ENCODE results near the gene SLC35A2. TPM values are rescaled to one million over a fixed set of nuclear protein-coding genes. Genes with fewer than 3 reads are reported as not detected.
"Not testable (repeated sequence)": the region's sequence is repeated elsewhere in the genome, so short reads cannot be mapped to it uniquely, and the experiment has no call there.

Gene SLC35A2
- total RNA-seq, 1 experiment from 2014 or later, result 22.7 TPM

DNA sequence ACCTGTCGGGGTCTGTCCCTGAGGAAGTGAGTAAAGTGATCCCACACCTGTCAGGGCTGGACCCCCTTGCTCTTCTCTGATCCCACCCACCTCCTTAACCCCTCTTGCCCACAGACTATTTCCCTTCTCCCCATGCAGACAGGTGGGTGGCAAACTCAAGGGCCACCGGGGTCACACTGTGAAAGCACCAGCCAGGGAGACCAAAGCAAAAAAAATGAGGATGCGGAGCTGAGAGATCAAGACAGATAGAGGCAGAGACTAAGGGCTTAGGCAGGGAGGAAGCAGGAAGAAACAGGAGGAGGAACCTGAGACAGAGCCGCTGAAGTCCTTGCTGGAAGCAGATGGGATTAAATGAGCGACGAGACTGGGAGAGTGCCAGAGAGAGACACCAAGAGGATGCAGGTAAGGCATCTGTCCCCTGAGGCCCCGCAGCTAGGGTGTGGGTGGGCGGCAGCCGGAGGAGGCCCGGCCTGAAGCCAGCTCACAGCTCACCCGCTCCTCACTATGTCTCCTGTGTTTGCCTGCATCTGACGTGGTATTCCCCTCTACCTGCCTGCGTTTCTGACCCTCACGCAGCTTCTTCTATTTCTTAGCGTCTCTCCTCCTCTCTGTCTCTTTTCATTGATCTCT, 21.0 kb downstream of the SLC35A2 start:
- no peaks in the 10 kb centered on the region for H3K27me3 ChIP-seq (replicated peaks)
- peaks cover 3% of the 10 kb centered on the region; the same call in 1 of the 2 replicates for H3K36me3 ChIP-seq
- no peak overlapping the region for H3K27ac ChIP-seq
- H3K4me1 ChIP-seq (replicated peaks), result peaks cover 6% of the 10 kb centered on the region
- peak overlapping the region; percentile 48; the same call in 1 of the 2 replicates for H3K4me3 ChIP-seq
- no peak for DNase-seq (ENCODE audit: low read depth in 1 of 2, low spot score in 2 of 2)
- H3K9me3 ChIP-seq (replicated peaks), result no peaks in the 10 kb centered on the region

DNA sequence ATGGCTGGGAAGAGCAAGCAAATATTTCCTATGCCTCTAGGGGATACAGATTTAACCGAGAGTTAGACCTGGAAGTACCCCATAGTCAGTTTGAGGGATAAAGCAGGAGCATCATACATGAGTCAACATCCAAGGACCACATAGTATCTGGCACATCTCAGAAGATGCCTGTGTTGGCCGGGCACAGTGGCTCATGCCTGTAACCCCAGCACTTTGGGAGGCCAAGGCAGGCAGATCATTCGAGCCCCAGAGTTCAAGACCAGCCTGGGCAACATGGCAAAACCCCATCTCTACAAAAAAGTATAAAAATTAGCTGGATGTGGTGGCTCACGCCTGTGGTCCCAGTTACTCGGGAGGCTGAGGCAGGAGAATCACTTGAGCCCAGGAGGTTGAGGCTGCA, 24.9 kb downstream of the SLC35A2 start:
- H3K4me3 ChIP-seq; H3K9me3 ChIP-seq (replicated peaks); H3K27ac ChIP-seq; H3K4me1 ChIP-seq (replicated peaks); H3K27me3 ChIP-seq (replicated peaks); H3K36me3 ChIP-seq; DNase-seq (ENCODE audit: low read depth in 1 of 2, low spot score in 2 of 2): not testable (repeated sequence)

DNA sequence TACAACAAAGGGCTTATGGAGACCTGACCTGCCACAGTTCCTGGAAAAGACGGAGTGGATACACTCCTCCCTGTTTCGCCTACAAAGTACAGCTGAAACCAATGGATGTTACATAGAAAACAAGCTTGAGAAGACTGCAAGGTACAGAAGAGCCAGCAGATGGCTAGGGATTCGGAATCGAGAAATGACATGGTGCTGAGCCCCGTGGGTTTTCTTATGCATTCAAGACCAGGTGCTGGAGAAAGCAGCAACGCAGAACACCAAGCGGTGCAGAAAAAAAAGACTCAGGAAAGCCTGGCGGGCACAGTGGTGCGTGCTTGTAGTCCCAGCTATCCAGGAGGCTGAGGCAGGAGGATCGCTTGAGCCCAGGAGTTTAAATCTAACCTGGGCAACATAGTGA, 27.7 kb downstream of the SLC35A2 start:
- Histone ChIP-seq H3K27me3 (replicated peaks) (no peaks in the 10 kb centered on the region), H3K36me3 (no peaks in the 10 kb centered on the region), H3K4me3 (no peak overlapping the region), H3K4me1 (replicated peaks) (no peaks in the 10 kb centered on the region), H3K27ac (no peak overlapping the region), H3K9me3 (replicated peaks) (no peaks in the 10 kb centered on the region)
- no peak for DNase-seq (ENCODE audit: low read depth in 1 of 2, low spot score in 2 of 2)

DNA sequence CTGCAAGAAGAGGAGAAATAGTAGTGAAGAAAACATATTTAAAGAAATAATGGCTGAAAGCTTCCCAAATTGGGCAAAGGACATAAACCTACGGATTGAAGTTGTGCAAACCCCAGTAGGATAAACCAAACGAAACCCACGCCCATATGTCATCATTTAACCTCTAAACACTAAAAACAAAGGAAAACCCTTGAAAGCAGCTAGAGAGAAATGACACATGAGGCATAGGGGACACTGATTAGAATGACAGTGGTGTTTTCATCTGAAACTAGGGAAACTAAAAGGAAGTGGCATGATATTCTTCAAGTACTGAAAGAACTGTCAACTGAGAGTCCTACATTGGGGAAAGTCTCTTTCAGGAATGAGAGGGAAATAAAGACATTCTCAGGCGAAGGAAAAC, 34.5 kb downstream of the SLC35A2 start:
- not testable (repeated sequence) for H3K27me3 ChIP-seq (replicated peaks); H3K9me3 ChIP-seq (replicated peaks); H3K27ac ChIP-seq; DNase-seq (ENCODE audit: low read depth in 1 of 2, low spot score in 2 of 2); H3K36me3 ChIP-seq; H3K4me1 ChIP-seq (replicated peaks); H3K4me3 ChIP-seq

DNA sequence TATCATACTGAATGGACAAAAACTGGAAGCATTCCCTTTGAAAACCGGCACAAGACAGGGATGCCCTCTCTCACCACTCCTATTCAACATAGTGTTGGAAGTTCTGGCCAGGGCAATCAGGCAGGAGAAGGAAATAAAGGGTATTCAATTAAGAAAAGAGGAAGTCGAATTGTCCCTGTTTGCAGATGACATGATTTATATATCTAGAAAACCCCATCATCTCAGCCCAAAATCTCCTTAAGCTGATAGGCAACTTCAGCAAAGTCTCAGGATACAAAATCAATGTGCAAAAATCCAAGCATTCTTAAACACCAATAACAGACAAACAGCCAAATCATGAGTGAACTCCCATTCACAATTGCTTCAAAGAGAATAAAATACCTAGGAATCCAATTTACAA, 39.4 kb downstream of the SLC35A2 start:
- H3K4me1 ChIP-seq (replicated peaks); H3K27me3 ChIP-seq (replicated peaks); H3K9me3 ChIP-seq (replicated peaks); H3K36me3 ChIP-seq; H3K4me3 ChIP-seq; DNase-seq (ENCODE audit: low read depth in 1 of 2, low spot score in 2 of 2); H3K27ac ChIP-seq: not testable (repeated sequence)

DNA sequence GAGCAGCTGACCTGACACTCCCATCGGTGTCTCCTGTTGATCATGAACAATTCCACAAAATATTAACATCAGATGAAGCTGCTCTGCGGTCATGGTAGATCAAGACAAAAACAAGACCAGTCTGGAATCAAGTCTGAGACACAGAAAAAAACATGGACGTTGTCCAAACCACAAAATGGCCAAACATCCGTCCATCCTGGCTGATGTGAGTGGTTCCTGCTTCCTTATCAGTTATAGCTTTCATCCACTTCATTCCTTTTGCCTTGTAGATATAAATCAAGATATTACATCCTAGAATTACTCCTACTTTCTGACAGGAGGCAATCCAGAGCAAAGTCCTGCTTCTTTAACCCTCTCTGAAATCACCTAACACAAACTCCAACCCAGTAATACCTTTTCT, 47.2 kb downstream of the SLC35A2 start:
- Histone ChIP-seq H3K4me1 (replicated peaks) (peaks cover 18% of the 10 kb centered on the region), H3K4me3 (no peak overlapping the region), H3K27ac (no peak overlapping the region), H3K36me3 (no peaks in the 10 kb centered on the region), H3K27me3 (replicated peaks) (no peaks in the 10 kb centered on the region), H3K9me3 (replicated peaks) (no peaks in the 10 kb centered on the region)
- DNase-seq (ENCODE audit: low read depth in 1 of 2, low spot score in 2 of 2), result peak in 1 of 2 experiments; percentile 28

DNA sequence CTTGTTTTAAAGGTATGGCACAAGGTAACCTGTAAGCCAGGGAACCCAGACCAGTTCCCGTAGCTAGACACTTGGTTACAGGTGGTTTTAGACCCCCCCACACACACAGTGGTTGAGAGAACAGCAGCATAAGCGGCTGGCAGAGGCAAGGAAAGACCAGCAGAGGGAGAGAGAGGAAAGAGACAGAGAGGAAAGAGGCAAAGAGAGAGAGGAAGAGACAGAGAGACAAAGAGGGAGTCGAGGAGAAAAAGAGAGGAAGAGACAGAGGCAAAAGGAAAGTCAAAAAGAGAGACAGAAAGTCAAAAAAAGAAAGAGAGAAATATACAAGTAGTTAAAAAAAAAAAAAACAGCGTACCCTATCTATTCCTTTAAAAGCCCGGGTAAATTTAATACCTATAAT, 56.5 kb downstream of the SLC35A2 start:
- no peaks in the 10 kb centered on the region for H3K4me1 ChIP-seq (replicated peaks)
- no peaks in the 10 kb centered on the region for H3K9me3 ChIP-seq (replicated peaks)
- no peaks in the 10 kb centered on the region for H3K27me3 ChIP-seq (replicated peaks)
- H3K36me3 ChIP-seq, result no peaks in the 10 kb centered on the region
- H3K4me3 ChIP-seq, result no peak overlapping the region
- H3K27ac ChIP-seq, result no peak overlapping the region
- no peak for DNase-seq (ENCODE audit: low read depth in 1 of 2, low spot score in 2 of 2)

DNA sequence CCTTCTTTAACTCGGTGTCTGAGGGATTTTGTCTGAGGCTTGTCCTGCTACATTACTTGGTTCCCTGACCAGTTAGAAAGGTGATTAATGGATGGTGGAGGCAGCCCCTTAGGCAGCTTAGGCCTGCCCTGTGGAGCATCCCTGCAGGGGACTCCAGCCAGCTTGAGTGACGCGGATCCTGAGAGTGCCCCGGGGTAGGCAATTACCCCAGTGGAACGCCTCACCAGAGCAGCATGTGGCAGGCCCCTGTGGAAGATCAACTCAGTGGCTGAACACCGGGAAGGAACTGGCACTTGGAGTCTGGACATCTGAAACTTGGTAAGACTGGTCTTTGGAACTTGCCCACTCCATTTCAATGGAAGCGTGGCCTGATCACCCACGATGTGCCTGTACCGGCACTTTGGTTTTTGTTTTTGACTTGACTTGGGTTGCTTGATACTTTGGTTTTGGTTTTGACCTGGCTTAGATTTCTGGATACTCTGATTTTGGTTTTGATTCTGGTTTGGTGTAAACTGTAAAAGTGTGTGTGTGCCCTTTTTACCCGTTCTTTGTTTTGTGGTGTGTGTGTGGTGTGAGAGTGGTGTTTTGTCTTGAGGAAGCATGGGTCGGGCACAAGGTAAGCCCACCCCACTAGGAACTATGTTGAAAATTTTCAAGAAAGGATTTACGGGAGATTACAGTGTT, 57.2 kb downstream of the SLC35A2 start:
- not testable (repeated sequence) for H3K27me3 ChIP-seq (replicated peaks); H3K4me3 ChIP-seq; H3K9me3 ChIP-seq (replicated peaks); H3K36me3 ChIP-seq; DNase-seq (ENCODE audit: low read depth in 1 of 2, low spot score in 2 of 2); H3K4me1 ChIP-seq (replicated peaks); H3K27ac ChIP-seq

DNA sequence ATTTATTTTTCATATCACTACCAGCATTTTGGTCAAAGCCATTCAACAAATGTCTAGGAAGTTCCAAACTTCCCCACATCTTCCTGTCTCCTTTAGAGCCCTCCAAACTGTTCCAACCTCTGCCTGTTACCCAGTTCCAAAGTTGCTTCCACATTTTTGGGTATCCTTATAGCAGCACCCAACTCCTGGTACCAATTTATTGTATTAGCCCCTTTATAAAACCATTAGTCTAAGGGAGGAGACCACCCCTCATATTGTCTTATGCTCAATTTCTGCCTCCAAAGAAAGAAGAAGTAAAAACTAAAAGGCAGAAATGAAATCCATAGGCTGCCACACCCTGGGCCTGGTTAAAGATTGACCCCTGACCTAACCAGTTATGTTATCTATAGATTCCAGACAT, 58.0 kb downstream of the SLC35A2 start:
- H3K4me1 ChIP-seq (replicated peaks); H3K4me3 ChIP-seq; H3K36me3 ChIP-seq; DNase-seq (ENCODE audit: low read depth in 1 of 2, low spot score in 2 of 2); H3K27me3 ChIP-seq (replicated peaks); H3K27ac ChIP-seq; H3K9me3 ChIP-seq (replicated peaks): not testable (repeated sequence)

Other genes starting within 250 kb of the SLC35A2 start
- not detected in 2 replicates for gene WAS, start 227.8 kb downstream of the SLC35A2 start, total RNA-seq (2014; rRNA removed; shearing (Covaris generic))
- gene SUV39H1, start 214.9 kb downstream of the SLC35A2 start, total RNA-seq (2014; rRNA removed; shearing (Covaris generic)), result 9.4 and 17.6 TPM in 2 replicates
- gene GLOD5, start 149.9 kb downstream of the SLC35A2 start, total RNA-seq (2014; rRNA removed; shearing (Covaris generic)), result not detected in 2 replicates
- not detected in 2 replicates for gene GATA1, start 125.1 kb downstream of the SLC35A2 start, total RNA-seq (2014; rRNA removed; shearing (Covaris generic))
- gene HDAC6, start 109.6 kb downstream of the SLC35A2 start, total RNA-seq (2014; rRNA removed; shearing (Covaris generic)), result 47.9 and 77.7 TPM in 2 replicates
- gene ERAS, start 85.1 kb downstream of the SLC35A2 start, total RNA-seq (2014; rRNA removed; shearing (Covaris generic)), result not detected in 2 replicates
- 2.7 and 3.2 TPM in 2 replicates for gene PCSK1N, start 76.0 kb downstream of the SLC35A2 start, total RNA-seq (2014; rRNA removed; shearing (Covaris generic))
- gene TIMM17B, start 13.9 kb downstream of the SLC35A2 start, total RNA-seq (2014; rRNA removed; shearing (Covaris generic)), result 66.4 and 72.2 TPM in 2 replicates
- 74.5 and 82.7 TPM in 2 replicates for gene PQBP1, start 13.7 kb downstream of the SLC35A2 start, total RNA-seq (2014; rRNA removed; shearing (Covaris generic))
- gene PIM2, start 7.4 kb upstream of the SLC35A2 start, total RNA-seq (2014; rRNA removed; shearing (Covaris generic)), result 8.0 and 10.8 TPM in 2 replicates
- gene OTUD5, start 46.0 kb upstream of the SLC35A2 start, total RNA-seq (2014; rRNA removed; shearing (Covaris generic)), result 20.0 and 23.9 TPM in 2 replicates
- gene KCND1, start 60.2 kb upstream of the SLC35A2 start, total RNA-seq (2014; rRNA removed; shearing (Covaris generic)), result 0.18 TPM in 1 of 2 replicates, not detected in the other
- 17.0 and 19.5 TPM in 2 replicates for gene GRIPAP1, start 90.6 kb upstream of the SLC35A2 start, total RNA-seq (2014; rRNA removed; shearing (Covaris generic))
- 43.0 and 64.3 TPM in 2 replicates for gene TFE3, start 131.7 kb upstream of the SLC35A2 start, total RNA-seq (2014; rRNA removed; shearing (Covaris generic))
- 0.58 TPM in 1 of 2 replicates, not detected in the other for gene CCDC120, start 147.4 kb upstream of the SLC35A2 start, total RNA-seq (2014; rRNA removed; shearing (Covaris generic))
- gene PRAF2, start 162.4 kb upstream of the SLC35A2 start, total RNA-seq (2014; rRNA removed; shearing (Covaris generic)), result 5.0 and 5.6 TPM in 2 replicates
- 9.7 and 21.4 TPM in 2 replicates for gene WDR45, start 168.2 kb upstream of the SLC35A2 start, total RNA-seq (2014; rRNA removed; shearing (Covaris generic))
- 32.2 and 47.9 TPM in 2 replicates for gene GPKOW, start 212.1 kb upstream of the SLC35A2 start, total RNA-seq (2014; rRNA removed; shearing (Covaris generic))

Measured in SJSA1 (cell line).